Bronchial epithelial cell (primary cell): ENCODE results near the gene TIGD1. TPM values are rescaled to one million over a fixed set of nuclear protein-coding genes. Genes with fewer than 3 reads are reported as not detected.

Experiments
- DNase-seq: peaks from one replicate; pipeline ENCODE4 v3.0.0-alpha.2; 2010; ENCODE audit warnings: low read depth
- FAIRE-seq: peaks from 2 replicates; lab custom pipeline; 2011; peaks lifted over from hg19 to GRCh38; lab: Jason Lieb, UNC
- H3K27me3 ChIP-seq: 2 replicates; pipeline ENCODE4 v1.5.1; 2011; ENCODE audit warnings: low read length; ENCODE audit not compliant: control insufficient read depth, insufficient read depth
- H3K36me3 ChIP-seq: 2 replicates; pipeline ENCODE4 v1.5.1; 2011; ENCODE audit warnings: low read length; ENCODE audit not compliant: control insufficient read depth, insufficient read depth
- H3K4me3 ChIP-seq: 2 replicates; pipeline ENCODE4 v1.5.1; 2011; ENCODE audit warnings: mild to moderate bottlenecking, low read depth, low read length, control low read depth
- CTCF ChIP-seq: IDR thresholded peaks from 2 replicates; pipeline ENCODE4 v1.5.1; 2011; ENCODE audit warnings: mild to moderate bottlenecking, moderate library complexity, low read length, control low read depth, inconsistent platforms; ENCODE audit not compliant: insufficient read depth, severe bottlenecking
- total RNA-seq: library from RNA; depleted of rRNA; stranded (reverse); fragments of >200 nt; gene quantifications from 2 replicates; pipeline ENCODE4 v1.2.1, GENCODE V29; 2014

Gene TIGD1
- total RNA-seq, 1 donor from 2014 or later: 1.1 TPM

DNA sequence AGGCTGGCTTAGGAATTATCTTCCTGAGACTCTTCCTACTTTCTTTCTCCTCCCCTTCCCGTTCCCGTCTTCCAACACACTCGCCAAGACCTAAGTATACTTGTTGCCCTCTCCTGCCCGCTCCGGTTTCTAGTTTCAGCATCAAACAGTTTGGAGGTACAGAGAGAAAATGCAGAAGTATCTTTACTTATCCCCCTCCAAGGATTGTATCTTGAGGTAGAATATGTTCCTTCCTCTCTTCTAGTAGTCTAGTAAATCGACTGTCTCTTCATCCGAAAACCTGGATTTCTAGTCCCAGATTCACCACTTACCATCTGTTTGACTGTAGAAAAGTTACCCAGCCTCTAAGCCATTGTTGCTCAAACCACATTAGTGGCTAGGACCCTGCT lies 887 bp upstream of the TIGD1 start:
- FAIRE-seq (no peak), DNase-seq (no peak)
- no peaks in the 10 kb centered on the region for H3K27me3 ChIP-seq
- TF ChIP-seq CTCF: no peak
- peaks cover 10% of the 10 kb centered on the region for H3K36me3 ChIP-seq
- H3K4me3 ChIP-seq: peak overlapping the region; percentile 84

GRCh38 chr2:232549655-232550353 lies 553 bp downstream of the TIGD1 start:
- Histone ChIP-seq H3K36me3 (peaks cover 7% of the 10 kb centered on the region), H3K4me3 (peak overlapping the region; percentile 84), H3K27me3 (no peaks in the 10 kb centered on the region)
- no peak for DNase-seq
- TF ChIP-seq CTCF: no peak
- no peak for FAIRE-seq

GRCh38 chr2:232547991-232548390 lies 2.4 kb downstream of the TIGD1 start:
- H3K36me3 ChIP-seq: peaks cover 7% of the 10 kb centered on the region
- no peak overlapping the region for H3K4me3 ChIP-seq
- no peaks in the 10 kb centered on the region for H3K27me3 ChIP-seq
- no peak for DNase-seq
- TF ChIP-seq CTCF: no peak
- FAIRE-seq: no peak

- FAIRE-seq (no peak), DNase-seq (no peak)
- Histone ChIP-seq H3K4me3 (no peak overlapping the region), H3K27me3 (no peaks in the 10 kb centered on the region), H3K36me3 (peaks cover 6% of the 10 kb centered on the region)
- no peak for TF ChIP-seq CTCF
Observed at GRCh38 chr2:232545511-232546375, 4.6 kb downstream of the TIGD1 start.

DNA sequence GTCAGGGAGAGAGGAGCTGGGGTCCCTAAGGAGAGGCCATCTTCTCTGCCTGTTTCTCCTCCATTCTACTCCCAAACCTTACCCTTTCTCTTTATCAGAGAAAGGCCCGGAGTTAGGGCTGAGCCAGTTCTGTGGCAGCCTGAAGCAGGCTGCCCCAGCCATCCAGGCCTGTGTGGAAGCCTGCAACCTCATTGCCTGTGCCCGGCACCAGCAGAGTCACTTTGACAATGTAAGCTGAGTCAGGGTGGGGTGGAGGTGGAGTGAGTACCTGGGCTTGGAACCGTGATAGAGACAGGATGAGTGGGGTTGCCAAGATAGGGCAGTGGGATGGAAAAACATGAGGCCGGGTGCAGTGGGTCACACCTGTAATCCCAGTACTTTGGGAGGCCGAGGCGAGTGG lies 5.7 kb downstream of the TIGD1 start:
- no peak for TF ChIP-seq CTCF
- Histone ChIP-seq H3K36me3 (peaks cover 6% of the 10 kb centered on the region), H3K4me3 (no peak overlapping the region), H3K27me3 (no peaks in the 10 kb centered on the region)
- FAIRE-seq: no peak
- no peak for DNase-seq
